ENCODE measurements around the gene ZNF138. TPM values are rescaled to one million over a fixed set of nuclear protein-coding genes. Genes with fewer than 3 reads are reported as not detected.

The ZNF138 gene
- total RNA-seq (2021), result 9.2 TPM in 2 replicates
- Bru-seq, nascent RNA, result percentile 82 among the genes with signal in this experiment
- percentile 85 among the genes with signal in this experiment for BruChase-seq, experiment 1, labeled RNA remaining after a 2-hour chase
- percentile 83 among the genes with signal in this experiment for BruChase-seq, experiment 2, labeled RNA remaining after a 6-hour chase
- long read RNA-seq, partial matches to known transcripts, result 0 of 13 reads
- long read RNA-seq, other reads (novel, unspliced or antisense), result 4 of 13 reads

- ChIA-PET POLR2A (ENCODE audit: low non-redundant PET) (interaction anchor here (0.6 kb wide), 1 partner anchor 47 kb away, joined by 3 read pairs; no protein-coding TSS in a partner anchor), CTCF (no interaction called here)
- H3K4me1 ChIP-seq (ENCODE audit: insufficient read depth, low read length, poor library complexity, severe bottlenecking), result no peaks in the 10 kb centered on the region
- H3K9me3 ChIP-seq (ENCODE audit: low read depth, low read length, poor library complexity, severe bottlenecking), result no peaks in the 10 kb centered on the region
- H3K27me3 ChIP-seq (replicated peaks; ENCODE audit: insufficient read depth, low read depth, low read length, poor library complexity), result no peaks in the 10 kb centered on the region
- peak; percentile 98 for DNase-seq (ENCODE audit: low spot score)
- intact Hi-C loops (cut with micrococcal nuclease; ENCODE audit: unreplicated experiment), result no loop called here
- H3K27ac ChIP-seq (ENCODE audit: low read depth, low read length, poor library complexity, severe bottlenecking), result peak within 1 kb of the TSS; percentile 84
- peaks cover 5% of the 10 kb centered on the region for H3K36me3 ChIP-seq (ENCODE audit: insufficient read depth, low read length, poor library complexity, severe bottlenecking)
- TF ChIP-seq CTCF (conservative IDR thresholded peaks at IDR 0.05; ENCODE audit: low read depth, low read length) (no peak), EZH2 (IDR thresholded peaks at IDR 0.05; ENCODE audit: borderline replicate concordance, low read depth, low read length, poor library complexity, severe bottlenecking) (no peak)
- peak within 1 kb of the TSS; percentile 80 for H3K4me3 ChIP-seq (ENCODE audit: low read depth, low read length, poor library complexity, severe bottlenecking)
- no TSS peak for BruUV-seq (replicated peaks)
Observed at GRCh38 chr7:64794171-64794844, at the start of gene ZNF138. Gene ZNF138, plus strand, starts transcription at chr7:64794428. Its CDS starts 141 bp downstream, at chr7:64794569.

DNA sequence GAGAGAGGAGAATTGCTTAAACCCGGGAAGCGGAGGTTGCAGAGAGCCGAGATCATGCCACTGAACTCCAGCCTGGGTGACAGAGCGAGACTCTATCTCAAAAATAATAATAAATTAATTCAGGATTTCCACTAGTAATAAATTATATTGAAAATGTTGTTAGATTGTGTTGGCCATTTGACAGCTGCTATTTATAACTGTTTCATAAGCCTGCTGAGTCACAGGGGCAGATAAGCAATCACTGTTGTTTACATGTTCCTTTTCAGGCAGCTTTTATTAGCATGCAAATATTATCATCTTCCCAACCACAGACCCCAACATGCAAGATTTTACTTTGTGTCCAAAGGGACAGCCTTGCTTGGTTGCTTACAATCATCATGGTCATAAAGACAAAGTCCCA, 49.5 kb upstream of the ZNF138 start:
- no peak overlapping the region for H3K27ac ChIP-seq (ENCODE audit: low read depth, low read length, poor library complexity, severe bottlenecking)
- H3K36me3 ChIP-seq (ENCODE audit: insufficient read depth, low read length, poor library complexity, severe bottlenecking), result no peaks in the 10 kb centered on the region
- no peak overlapping the region for H3K4me3 ChIP-seq (ENCODE audit: low read depth, low read length, poor library complexity, severe bottlenecking)
- H3K27me3 ChIP-seq (replicated peaks; ENCODE audit: insufficient read depth, low read depth, low read length, poor library complexity), result no peaks in the 10 kb centered on the region
- BruUV-seq (replicated peaks), result no TSS peak
- peaks cover 4% of the 10 kb centered on the region for H3K9me3 ChIP-seq (ENCODE audit: low read depth, low read length, poor library complexity, severe bottlenecking)
- no peak for DNase-seq (ENCODE audit: low spot score)
- POLR2A ChIA-PET (ENCODE audit: low non-redundant PET), result no interaction called here
- TF ChIP-seq CTCF (conservative IDR thresholded peaks at IDR 0.05; ENCODE audit: low read depth, low read length), result no peak
- no peak for TF ChIP-seq EZH2 (IDR thresholded peaks at IDR 0.05; ENCODE audit: borderline replicate concordance, low read depth, low read length, poor library complexity, severe bottlenecking)
- intact Hi-C loops (cut with micrococcal nuclease; ENCODE audit: unreplicated experiment), result no loop called here
- no peaks in the 10 kb centered on the region for H3K4me1 ChIP-seq (ENCODE audit: insufficient read depth, low read length, poor library complexity, severe bottlenecking)
- CTCF ChIA-PET, result no interaction called here

GRCh38 chr7:64747802-64748201, 46.4 kb upstream of the ZNF138 start:
- CTCF ChIA-PET, result no interaction called here
- intact Hi-C loops (cut with micrococcal nuclease; ENCODE audit: unreplicated experiment), result no loop called here

More at GRCh38 chr7:64747802-64748201, 46.4 kb upstream of the ZNF138 start:
- POLR2A ChIA-PET (ENCODE audit: low non-redundant PET), result no interaction called here
- Histone ChIP-seq H3K4me1 (ENCODE audit: insufficient read depth, low read length, poor library complexity, severe bottlenecking) (no peaks in the 10 kb centered on the region), H3K27ac (ENCODE audit: low read depth, low read length, poor library complexity, severe bottlenecking) (no peak overlapping the region), H3K36me3 (ENCODE audit: insufficient read depth, low read length, poor library complexity, severe bottlenecking) (no peaks in the 10 kb centered on the region), H3K4me3 (ENCODE audit: low read depth, low read length, poor library complexity, severe bottlenecking) (no peak overlapping the region), H3K27me3 (replicated peaks; ENCODE audit: insufficient read depth, low read depth, low read length, poor library complexity) (no peaks in the 10 kb centered on the region), H3K9me3 (ENCODE audit: low read depth, low read length, poor library complexity, severe bottlenecking) (peaks cover 5% of the 10 kb centered on the region)
- TF ChIP-seq EZH2 (IDR thresholded peaks at IDR 0.05; ENCODE audit: borderline replicate concordance, low read depth, low read length, poor library complexity, severe bottlenecking) (no peak), CTCF (conservative IDR thresholded peaks at IDR 0.05; ENCODE audit: low read depth, low read length) (no peak)
- no peak for DNase-seq (ENCODE audit: low spot score)
- BruUV-seq (replicated peaks), result no TSS peak
